Stimulated activated CD4-positive, alpha-beta T cell treated with anti-CD3 and anti-CD28 coated beads, TNF-alpha, amount 100 ng/mL, for 24 hours (primary cell): ENCODE data around the gene TCAF1.
"Not testable (repeated sequence)": the region's sequence is repeated elsewhere in the genome, so short reads cannot be mapped to it uniquely, and the experiment has no call there.

Source experiments
- DNase-seq, 3 experiments: peaks; one replicate each; pipeline ENCODE4 v3.0.0-alpha.2; 2020; ENCODE audit warnings: low read depth in 3 of 3

Gene TCAF1

GRCh38 chr7:143902332-143902899 is 440 bp upstream of the TCAF1 start:
- DNase-seq = no peak

- DNase-seq = no peak
Observed at GRCh38 chr7:143901332-143901667, 676 bp downstream of the TCAF1 start.

DNA sequence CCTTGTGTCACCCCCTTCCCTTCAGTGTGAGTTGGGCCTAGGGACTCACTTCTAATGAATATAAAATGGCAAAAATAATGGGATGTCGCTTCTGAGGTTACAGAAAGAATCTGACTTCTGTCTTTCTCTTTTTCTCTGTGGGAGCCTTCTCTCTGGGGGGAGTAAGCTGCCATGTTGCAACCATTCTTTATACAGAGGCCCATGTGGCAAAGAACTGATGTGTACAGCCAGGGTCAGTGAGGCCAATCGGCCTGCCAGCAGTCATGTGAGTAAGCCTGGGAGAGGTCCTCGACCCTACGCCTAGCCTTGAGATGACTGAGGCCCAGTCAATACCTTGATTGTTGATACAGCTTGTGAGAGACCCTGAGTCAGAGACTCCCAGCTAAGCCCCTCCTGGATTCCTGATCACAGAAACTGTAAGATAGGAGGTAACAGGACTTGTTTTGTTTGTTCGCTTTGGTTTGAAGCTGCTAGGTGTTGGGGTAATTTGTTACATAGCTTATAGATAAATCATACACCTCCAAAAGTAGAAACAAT is 1.7 kb downstream of the TCAF1 start:
- DNase-seq = no peak

GRCh38 chr7:143898810-143899209 is 3.2 kb downstream of the TCAF1 start:
- DNase-seq = no peak

GRCh38 chr7:143896667-143897066 is 5.3 kb downstream of the TCAF1 start:
- no peak for DNase-seq

- DNase-seq = no peak
Observed at GRCh38 chr7:143892527-143893300, 9.3 kb downstream of the TCAF1 start.

GRCh38 chr7:143891457-143891856 is 10.5 kb downstream of the TCAF1 start:
- DNase-seq = no peak

DNA sequence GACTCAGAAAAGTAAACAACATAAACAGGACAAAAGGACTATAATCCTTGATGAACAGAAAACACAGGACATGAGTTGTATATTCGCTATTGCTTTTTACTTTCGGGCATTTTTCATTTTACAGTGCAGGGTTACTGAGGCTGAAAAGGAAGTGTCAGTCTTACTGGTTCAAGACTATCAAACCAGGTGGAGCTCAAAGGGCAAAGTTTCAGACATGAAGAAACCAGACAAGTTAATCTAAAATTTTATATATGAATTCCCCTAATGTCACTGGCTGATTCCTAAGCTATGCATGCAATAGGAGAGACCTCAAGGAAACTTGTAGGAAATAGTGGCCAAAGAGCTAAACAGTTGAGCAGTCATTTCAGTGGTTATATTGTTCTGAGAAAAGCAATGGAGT is 11.4 kb downstream of the TCAF1 start:
- no peak for DNase-seq

- DNase-seq = no peak
Observed at GRCh38 chr7:143889068-143889467, 12.9 kb downstream of the TCAF1 start.

DNA sequence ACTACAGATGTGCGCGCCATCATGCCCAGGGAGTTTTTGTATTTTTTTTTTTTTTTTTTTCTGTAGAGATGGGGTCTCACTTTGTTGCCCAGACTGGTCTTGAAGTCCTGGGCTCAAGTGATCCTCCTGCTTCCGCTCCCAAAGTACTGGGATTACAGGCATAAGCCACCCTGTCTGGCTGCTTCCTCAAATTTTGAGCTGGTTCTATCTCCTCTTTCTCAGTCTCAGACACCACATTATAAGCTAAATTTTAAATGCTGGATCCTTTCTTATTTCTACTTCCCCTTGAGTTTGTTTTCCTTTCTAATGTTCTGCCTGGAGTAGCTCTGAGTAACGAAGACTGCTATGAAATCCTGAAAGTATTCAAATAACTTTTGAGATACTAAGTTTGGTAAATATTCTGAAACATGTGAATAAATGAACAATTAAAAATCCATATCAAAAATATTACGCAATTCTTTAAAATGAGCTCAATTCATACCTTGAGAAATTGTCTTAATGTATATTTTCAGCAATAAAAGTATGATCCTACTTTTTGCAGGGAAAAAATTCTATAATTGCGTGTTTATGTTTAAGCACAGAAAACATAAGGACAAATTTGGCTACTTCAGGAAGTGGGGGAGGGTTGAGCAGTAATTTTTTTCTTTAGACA is 15.0 kb downstream of the TCAF1 start:
- no peak for DNase-seq

GRCh38 chr7:143885951-143886350 is 16.0 kb downstream of the TCAF1 start:
- no peak for DNase-seq

DNA sequence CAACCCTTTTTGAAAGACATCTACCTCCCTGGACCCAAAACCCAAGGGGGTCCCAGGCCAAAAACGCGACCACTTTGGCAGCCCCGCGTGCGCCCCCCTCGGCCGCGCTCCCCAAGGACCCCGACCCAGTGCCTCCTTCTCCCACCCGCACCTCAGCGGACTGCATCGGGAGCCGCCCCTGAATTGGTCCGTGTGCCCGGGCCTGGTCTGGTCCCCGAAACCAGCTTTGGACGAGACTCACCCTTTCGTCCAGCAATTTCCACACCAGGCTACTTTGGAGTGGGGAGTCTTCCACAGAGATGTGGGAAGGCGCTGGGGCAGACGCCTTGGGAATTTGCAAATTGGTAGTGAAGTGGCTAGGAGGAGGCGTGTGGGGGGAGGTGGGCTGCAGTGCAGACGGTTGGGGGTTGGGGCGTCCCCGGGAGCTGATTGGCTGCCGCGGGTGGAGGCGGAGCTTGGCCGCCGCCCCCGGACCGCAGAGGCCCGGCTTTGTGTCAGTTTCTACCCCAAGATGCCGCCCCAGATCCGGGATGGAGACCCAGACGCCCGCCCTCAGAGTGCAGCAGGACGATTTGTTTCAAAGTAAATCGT is 16.9 kb downstream of the TCAF1 start:
- DNase-seq = peak in 1 of 3 experiments; percentile 9

DNA sequence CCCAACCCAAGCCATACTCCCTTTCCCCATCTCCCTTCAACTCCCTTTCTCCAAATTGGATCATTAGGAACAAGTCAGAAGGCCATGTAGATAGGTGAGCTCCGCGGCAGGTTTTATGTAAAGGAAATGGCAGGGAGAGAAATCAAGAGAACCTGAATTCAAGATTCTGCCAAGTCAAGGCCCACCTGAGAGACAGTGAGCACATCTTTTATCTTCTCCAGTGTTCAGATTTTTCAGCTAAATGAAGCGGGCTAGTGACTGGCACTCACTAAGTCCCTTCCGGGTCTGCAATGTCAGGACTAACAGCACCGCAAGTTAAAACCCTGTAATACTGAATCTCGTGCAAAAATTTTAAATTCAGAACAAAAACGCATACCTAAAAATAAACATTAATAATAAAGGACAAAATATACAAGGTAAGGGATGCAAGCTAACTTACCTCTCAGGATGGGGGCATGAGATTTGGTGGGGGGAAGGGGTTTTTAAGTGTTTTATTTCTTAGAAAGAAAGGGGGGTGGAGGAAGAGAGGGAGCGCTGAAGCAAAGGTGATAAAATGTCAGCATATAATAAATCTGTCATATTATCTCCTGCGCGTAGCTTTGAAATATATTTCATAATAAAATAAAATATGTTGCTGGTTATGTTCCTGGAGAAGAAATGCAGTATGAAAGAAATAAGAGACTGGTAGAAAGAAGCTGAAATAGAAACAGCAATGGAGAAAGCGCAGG is 17.6 kb downstream of the TCAF1 start:
- DNase-seq = no peak

DNA sequence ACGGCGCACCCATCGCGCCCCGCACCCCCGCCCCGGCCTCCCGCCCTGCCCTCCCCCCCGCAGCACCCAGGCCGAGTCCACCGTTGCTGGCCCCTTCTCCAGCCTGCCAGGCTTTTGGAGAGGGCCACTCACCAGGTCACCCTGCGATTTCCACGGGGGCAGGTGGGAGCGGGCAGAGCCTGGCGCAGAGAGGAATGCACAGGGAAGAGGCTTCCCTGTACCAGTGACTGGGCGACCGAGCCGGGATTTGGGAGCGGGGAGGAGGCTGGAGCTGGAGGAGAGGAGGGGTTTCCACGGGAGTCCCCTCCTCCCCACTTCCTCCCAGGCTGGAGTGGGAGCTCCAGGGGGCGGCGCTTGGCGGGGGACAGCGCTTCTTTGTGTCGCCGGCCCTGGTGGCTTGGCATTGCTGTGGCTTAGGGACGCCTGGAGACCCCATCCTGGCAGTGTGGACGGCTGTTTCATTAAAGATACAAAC is 19.3 kb downstream of the TCAF1 start:
- DNase-seq = no peak

DNA sequence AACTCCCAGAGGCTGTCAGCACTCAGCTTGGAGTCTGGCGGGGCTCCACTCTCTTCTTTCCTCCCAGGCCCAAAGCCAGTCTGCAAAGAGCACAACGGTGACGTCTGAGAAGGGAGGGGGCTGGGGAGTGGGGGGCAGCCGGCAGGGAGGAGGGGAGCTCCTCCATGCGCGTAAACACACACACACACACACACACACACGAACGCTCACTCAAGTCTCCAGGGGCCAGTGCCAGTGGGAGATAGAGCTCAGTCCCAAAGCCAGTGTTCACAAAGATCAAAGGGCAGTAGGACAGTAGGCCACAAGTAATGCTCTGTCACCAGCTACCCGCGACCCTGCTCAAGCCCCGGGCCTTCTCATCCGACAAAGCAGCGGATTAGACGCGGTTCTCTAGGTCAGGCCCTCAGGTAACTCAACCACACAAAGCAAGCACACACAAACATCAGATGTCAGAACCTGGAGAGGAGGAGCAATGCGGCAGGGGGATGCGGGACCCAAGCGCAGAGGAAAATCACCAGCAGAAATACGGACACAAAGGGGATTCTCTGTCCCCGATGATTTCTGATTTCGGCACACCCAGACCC is 19.9 kb downstream of the TCAF1 start:
- no peak for DNase-seq

- DNase-seq = no peak
Observed at GRCh38 chr7:143878884-143879283, 23.1 kb downstream of the TCAF1 start.

GRCh38 chr7:143877098-143877497 is 24.9 kb downstream of the TCAF1 start:
- no peak for DNase-seq

DNA sequence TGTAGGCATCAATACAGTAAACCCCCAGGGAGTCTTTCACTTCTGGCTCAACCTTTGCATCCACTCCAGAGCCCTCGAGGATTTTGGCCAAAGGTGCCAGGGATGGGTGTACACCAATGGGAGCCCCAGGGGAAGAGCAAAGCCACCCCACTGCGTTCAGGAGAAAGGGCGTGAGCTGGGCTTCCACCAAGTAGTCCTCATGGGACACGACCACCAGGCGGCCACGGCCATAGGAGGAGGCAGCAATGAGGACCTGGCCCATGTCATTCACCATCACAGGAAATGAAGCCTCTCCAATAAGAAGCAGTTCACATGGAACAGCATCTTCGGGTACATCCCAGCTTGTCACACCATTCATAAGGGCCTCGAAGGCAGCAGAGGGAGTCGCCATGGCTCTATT is 25.8 kb downstream of the TCAF1 start:
- no peak for DNase-seq

DNA sequence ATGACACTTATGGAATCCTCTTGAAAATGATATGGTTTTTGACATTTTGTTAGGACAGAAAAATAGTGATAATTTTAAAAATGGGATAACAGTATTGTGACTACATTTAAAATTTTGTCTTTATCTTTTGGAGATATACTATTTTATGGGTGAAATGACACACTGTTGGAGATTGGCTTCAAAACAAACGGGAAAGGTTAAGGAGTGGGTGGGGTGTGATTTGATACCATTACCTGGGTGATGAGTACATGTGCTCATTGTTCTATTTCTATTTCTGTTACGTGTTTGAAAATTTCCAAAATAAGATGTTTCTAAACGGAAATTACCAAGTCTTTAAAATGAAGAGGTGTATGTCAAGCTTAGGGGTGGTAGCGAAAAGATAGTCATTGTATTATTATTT is 28.7 kb downstream of the TCAF1 start:
- not testable (repeated sequence) for DNase-seq

- not testable (repeated sequence) for DNase-seq
Observed at GRCh38 chr7:143871534-143871933, 30.4 kb downstream of the TCAF1 start.

DNA sequence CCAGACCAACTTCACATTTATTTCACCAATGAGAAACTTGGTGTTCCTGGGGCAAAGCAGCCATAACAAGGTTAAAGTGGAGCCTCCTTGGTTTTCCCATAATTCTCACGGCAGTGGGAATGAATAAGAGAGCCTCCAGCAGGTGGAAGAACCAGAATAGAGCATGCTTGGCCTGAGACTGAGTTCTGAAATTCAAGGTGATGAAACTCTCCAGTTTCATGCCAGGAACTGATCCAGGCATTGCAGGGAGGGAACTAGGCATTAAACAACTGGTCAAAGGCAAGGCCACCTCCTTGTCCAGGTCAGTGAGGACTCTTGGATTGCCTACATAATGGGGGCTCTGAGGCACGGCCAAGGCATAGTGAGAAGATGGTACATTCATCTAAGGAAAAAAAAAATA is 44.0 kb downstream of the TCAF1 start:
- DNase-seq = not testable (repeated sequence)
